Liver (tissue), 3 donors: ENCODE data around the gene MRLN.

ENCODE experiments used
- ATF3 ChIP-seq: IDR thresholded peaks from 2 replicates; pipeline ENCODE4 v1.6.1; 2016; ENCODE audit warnings: antibody characterized with exemption
- EGR1 ChIP-seq, 2 donors: IDR thresholded peaks; 2 replicates each; pipeline ENCODE4 v1.6.1; 2016 to 2018; ENCODE audit warnings: antibody characterized with exemption in 2 of 2, low read depth in 2 of 2
- FOXA1 ChIP-seq: IDR thresholded peaks from 2 replicates; pipeline ENCODE4 v1.6.1; 2016; ENCODE audit warnings: antibody characterized with exemption
- GABPA ChIP-seq, 2 donors: IDR thresholded peaks in 1 of 2; conservative IDR thresholded peaks in 1 of 2; 2 replicates each; pipeline ENCODE4 v1.6.1; 2016; ENCODE audit warnings: antibody characterized with exemption in 2 of 2, mild to moderate bottlenecking in 1 of 2, moderate library complexity in 1 of 2
- JUND ChIP-seq, 2 donors: IDR thresholded peaks; 2 replicates each; pipeline ENCODE4 v1.6.1; 2016; ENCODE audit warnings: antibody characterized with exemption in 2 of 2
- RAD21 ChIP-seq, 2 donors: IDR thresholded peaks; 2 replicates each; pipeline ENCODE4 v1.6.1; 2016; ENCODE audit warnings: antibody characterized with exemption in 2 of 2, mild to moderate bottlenecking in 2 of 2
- REST ChIP-seq: IDR thresholded peaks from 2 replicates; pipeline ENCODE4 v1.6.1; 2016; ENCODE audit warnings: antibody characterized with exemption, mild to moderate bottlenecking
- SP1 ChIP-seq: IDR thresholded peaks from 2 replicates; pipeline ENCODE4 v1.6.1; 2018; ENCODE audit warnings: antibody characterized with exemption, mild to moderate bottlenecking
- TAF1 ChIP-seq: conservative IDR thresholded peaks from 2 replicates; pipeline ENCODE4 v1.6.1; 2016; ENCODE audit warnings: antibody characterized with exemption, mild to moderate bottlenecking
- YY1 ChIP-seq: IDR thresholded peaks from 2 replicates; pipeline ENCODE4 v1.6.1; 2016; ENCODE audit warnings: antibody characterized with exemption, mild to moderate bottlenecking
- TF ChIP-seq, protein P1 (sequence below): fragments of 150-350 bp; IDR thresholded peaks from 2 replicates; pipeline ENCODE4 v1.5.1; 2017; ENCODE audit warnings: improper control_type of control experiment, low read depth, low read length; ENCODE audit not compliant: missing input control
- TF ChIP-seq, protein P2 (sequence below): IDR thresholded peaks from 2 replicates; pipeline ENCODE4 v1.6.1; 2016; ENCODE audit warnings: antibody characterized with exemption
- TF ChIP-seq, protein P3 (sequence below): IDR thresholded peaks from 2 replicates; pipeline ENCODE4 v1.6.1; 2016; ENCODE audit warnings: antibody characterized with exemption
- donor health status: healthy.
- donor health status: healthy.

DNA sequence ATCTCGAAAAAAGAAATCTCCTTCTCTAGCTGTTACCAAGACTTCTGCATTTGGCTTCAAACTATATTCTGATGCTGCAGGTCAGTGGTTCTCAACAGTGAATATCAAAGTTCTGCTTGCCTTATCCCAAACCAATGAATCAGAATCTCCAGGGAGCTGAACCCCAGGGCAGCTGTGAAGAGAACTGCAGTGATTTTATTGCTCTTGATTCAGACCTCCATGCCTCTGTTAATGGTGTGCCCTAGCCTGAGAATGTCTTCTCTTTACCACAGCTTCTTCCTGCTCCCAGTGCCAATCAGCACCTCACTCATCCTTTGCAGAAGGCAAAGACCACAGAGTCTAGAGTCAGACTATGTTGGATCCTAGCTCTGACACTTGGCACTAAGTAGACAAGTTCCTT, 46.2 kb upstream of the MRLN start:
- TF ChIP-seq, protein P1, sequence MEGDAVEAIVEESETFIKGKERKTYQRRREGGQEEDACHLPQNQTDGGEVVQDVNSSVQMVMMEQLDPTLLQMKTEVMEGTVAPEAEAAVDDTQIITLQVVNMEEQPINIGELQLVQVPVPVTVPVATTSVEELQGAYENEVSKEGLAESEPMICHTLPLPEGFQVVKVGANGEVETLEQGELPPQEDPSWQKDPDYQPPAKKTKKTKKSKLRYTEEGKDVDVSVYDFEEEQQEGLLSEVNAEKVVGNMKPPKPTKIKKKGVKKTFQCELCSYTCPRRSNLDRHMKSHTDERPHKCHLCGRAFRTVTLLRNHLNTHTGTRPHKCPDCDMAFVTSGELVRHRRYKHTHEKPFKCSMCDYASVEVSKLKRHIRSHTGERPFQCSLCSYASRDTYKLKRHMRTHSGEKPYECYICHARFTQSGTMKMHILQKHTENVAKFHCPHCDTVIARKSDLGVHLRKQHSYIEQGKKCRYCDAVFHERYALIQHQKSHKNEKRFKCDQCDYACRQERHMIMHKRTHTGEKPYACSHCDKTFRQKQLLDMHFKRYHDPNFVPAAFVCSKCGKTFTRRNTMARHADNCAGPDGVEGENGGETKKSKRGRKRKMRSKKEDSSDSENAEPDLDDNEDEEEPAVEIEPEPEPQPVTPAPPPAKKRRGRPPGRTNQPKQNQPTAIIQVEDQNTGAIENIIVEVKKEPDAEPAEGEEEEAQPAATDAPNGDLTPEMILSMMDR: no peak
- TF ChIP-seq SP1: no peak
- TF ChIP-seq, protein P2, sequence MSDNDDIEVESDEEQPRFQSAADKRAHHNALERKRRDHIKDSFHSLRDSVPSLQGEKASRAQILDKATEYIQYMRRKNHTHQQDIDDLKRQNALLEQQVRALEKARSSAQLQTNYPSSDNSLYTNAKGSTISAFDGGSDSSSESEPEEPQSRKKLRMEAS: no peak
- TF ChIP-seq, protein P3, sequence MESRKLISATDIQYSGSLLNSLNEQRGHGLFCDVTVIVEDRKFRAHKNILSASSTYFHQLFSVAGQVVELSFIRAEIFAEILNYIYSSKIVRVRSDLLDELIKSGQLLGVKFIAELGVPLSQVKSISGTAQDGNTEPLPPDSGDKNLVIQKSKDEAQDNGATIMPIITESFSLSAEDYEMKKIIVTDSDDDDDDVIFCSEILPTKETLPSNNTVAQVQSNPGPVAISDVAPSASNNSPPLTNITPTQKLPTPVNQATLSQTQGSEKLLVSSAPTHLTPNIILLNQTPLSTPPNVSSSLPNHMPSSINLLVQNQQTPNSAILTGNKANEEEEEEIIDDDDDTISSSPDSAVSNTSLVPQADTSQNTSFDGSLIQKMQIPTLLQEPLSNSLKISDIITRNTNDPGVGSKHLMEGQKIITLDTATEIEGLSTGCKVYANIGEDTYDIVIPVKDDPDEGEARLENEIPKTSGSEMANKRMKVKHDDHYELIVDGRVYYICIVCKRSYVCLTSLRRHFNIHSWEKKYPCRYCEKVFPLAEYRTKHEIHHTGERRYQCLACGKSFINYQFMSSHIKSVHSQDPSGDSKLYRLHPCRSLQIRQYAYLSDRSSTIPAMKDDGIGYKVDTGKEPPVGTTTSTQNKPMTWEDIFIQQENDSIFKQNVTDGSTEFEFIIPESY: no peak
- no peak for TF ChIP-seq RAD21 (IDR thresholded peaks at IDR 0.05)
- TF ChIP-seq GABPA (IDR thresholded peaks at IDR 0.05 in 1 of 2, conservative IDR thresholded peaks at IDR 0.05 in 1 of 2): no peak
- no peak for TF ChIP-seq TAF1
- no peak for TF ChIP-seq REST
- TF ChIP-seq ATF3: no peak
- TF ChIP-seq YY1: no peak
- no peak for TF ChIP-seq JUND (IDR thresholded peaks at IDR 0.05)
- no peak for TF ChIP-seq EGR1 (IDR thresholded peaks at IDR 0.05; ENCODE audit: low read depth in 2 of 2)
- TF ChIP-seq FOXA1: no peak
